K562 (cell line): ENCODE measurements around the gene SLC39A11. TPM values are rescaled to one million over a fixed set of nuclear protein-coding genes. Genes with fewer than 3 reads are reported as not detected.

Source experiments
- ATAC-seq: fragments of 200-7000 bp; cut with Tn5 transposase; 3 replicates; pipeline ENCODE4 v1.9.1; 2020; ENCODE audit warnings: moderate library complexity
- BruUV-seq: library from RNA; stranded (reverse); fragments of 400-500 nt; replicated peaks from 2 replicates; lab custom pipeline; 2021; lab: Mats Ljungman, UMichigan
- CTCF ChIA-PET: fragments of 300-600 bp; formaldehyde crosslinking; extraction: SDS; loops from one replicate; lab custom pipeline; 2021; ENCODE audit warnings: low intra/inter-chr PET ratio; lab: Yijun Ruan, JAX
- POLR2A ChIA-PET: fragments of 300-600, 350-650 bp; sonication (Branson Sonifier 250); formaldehyde crosslinking; extraction: SDS; loops from one replicate; lab custom pipeline; 2021; ENCODE audit warnings: antibody characterized with exemption, inconsistent platforms; lab: Yijun Ruan, JAX
- DNase-seq, 4 experiments: peaks; one replicate each; pipeline versions ENCODE4 v3.0.0 to v3.0.0-alpha.2; 2011 to 2018; ENCODE audit warnings: low spot score in 3 of 4, mixed read lengths in 3 of 4; ENCODE audit errors: extremely low read depth in 1 of 4
- FAIRE-seq: peaks from 2 replicates; lab custom pipeline; 2011; peaks lifted over from hg19 to GRCh38; lab: Jason Lieb, UNC
- H2AFZ ChIP-seq: 2 replicates; pipeline ENCODE4 v1.6.0; 2011; ENCODE audit warnings: low read depth, low read length, control low read depth, inconsistent platforms
- H3K27ac ChIP-seq: fragments of 200-600 bp; 3 replicates; pipeline ENCODE4 v1.8.0; 2011; ENCODE audit warnings: low read depth, mild to moderate bottlenecking, control low read depth, inconsistent platforms, low read length, moderate library complexity, mixed read lengths; ENCODE audit errors: extremely low read depth
- H3K27me3 ChIP-seq, 2 experiments: fragments of 300-600 bp in 1 of 2; 2 replicates in 1 of 2; 3 replicates in 1 of 2; pipeline versions ENCODE4 v1.6.0 to v1.8.0; 2011; ENCODE audit warnings: inconsistent platforms in 2 of 2, low read length in 2 of 2, mild to moderate bottlenecking in 1 of 2, mixed read lengths in 1 of 2, moderate library complexity in 1 of 2; ENCODE audit not compliant: control insufficient read depth in 2 of 2, insufficient read depth in 2 of 2
- H3K36me3 ChIP-seq: fragments of 300-600 bp; 3 replicates; pipeline ENCODE4 v1.8.0; 2011; ENCODE audit warnings: mild to moderate bottlenecking, low read length, inconsistent platforms; ENCODE audit not compliant: control insufficient read depth, insufficient read depth
- H3K4me1 ChIP-seq, 2 experiments: fragments of 200-600 bp in 1 of 2; replicated peaks in 1 of 2; 2 replicates in 1 of 2; 3 replicates in 1 of 2; pipeline versions ENCODE4 v1.5.1 to v1.8.0; 2011; ENCODE audit warnings: inconsistent platforms in 2 of 2, low read length in 2 of 2, mild to moderate bottlenecking in 1 of 2, mixed read lengths in 1 of 2, moderate library complexity in 1 of 2; ENCODE audit not compliant: control insufficient read depth in 2 of 2, insufficient read depth in 2 of 2
- H3K4me2 ChIP-seq: 2 replicates; pipeline ENCODE4 v1.6.1; 2011; ENCODE audit warnings: low read length, control low read depth, inconsistent platforms, mixed read lengths; ENCODE audit not compliant: insufficient read depth
- H3K4me3 ChIP-seq: fragments of 200-600 bp; sonication (generic), shearing (Covaris generic); 2 replicates; pipeline ENCODE4 v1.5.1; 2016; ENCODE audit warnings: control low read depth, inconsistent platforms
- H3K79me2 ChIP-seq: fragments of 200-600 bp; 3 replicates; pipeline ENCODE4 v1.8.0; 2011; ENCODE audit warnings: low read length, inconsistent platforms; ENCODE audit not compliant: control insufficient read depth, insufficient read depth
- H3K9ac ChIP-seq, 2 experiments: 2 replicates each; pipeline versions ENCODE4 v1.6.0 to v1.6.1; 2011; ENCODE audit warnings: low read depth in 2 of 2, low read length in 2 of 2, control low read depth in 1 of 2, inconsistent platforms in 1 of 2, mild to moderate bottlenecking in 1 of 2, mixed read lengths in 1 of 2; ENCODE audit not compliant: insufficient read depth in 1 of 2
- H3K9me1 ChIP-seq: one replicate; pipeline ENCODE4 v1.6.0; 2011; ENCODE audit warnings: inconsistent platforms, mild to moderate bottlenecking, low read length, moderate library complexity; ENCODE audit not compliant: control insufficient read depth, insufficient read depth
- H3K9me3 ChIP-seq: replicated peaks from 2 replicates; pipeline ENCODE4 v1.5.1; 2011; ENCODE audit warnings: low read depth, low read length, inconsistent platforms; ENCODE audit not compliant: control insufficient read depth, insufficient read depth
- H4K20me1 ChIP-seq: replicated peaks from 2 replicates; pipeline ENCODE4 v1.6.1; 2011; ENCODE audit warnings: low read length, inconsistent platforms, mixed read lengths; ENCODE audit not compliant: control insufficient read depth, insufficient read depth
- NKRF ChIP-seq: fragments of 450-650 bp; IDR thresholded peaks from 2 replicates; pipeline ENCODE4 v1.6.1; 2016; ENCODE audit warnings: borderline replicate concordance
- WGBS: fragments of 100-300 bp; shearing (Covaris generic); methylation state at CpG from one replicate; pipeline ENCODE4 v1.1.6; 2016; ENCODE audit warnings: low coverage, mixed read lengths; ENCODE audit not compliant: insufficient coverage; ENCODE audit errors: missing lambda C conversion rate; 5-methylcytosine and 5-hydroxymethylcytosine counted together
- in situ Hi-C: fragments of 300-500 bp; cut with MboI; formaldehyde crosslinking; loops from 4 replicates; pipeline ENCODE4 v1.15.0; 2018; ENCODE audit warnings: inconsistent platforms, mixed read lengths
- intact Hi-C: fragments of 100-400 bp; cut with micrococcal nuclease; formaldehyde crosslinking; loops from 2 replicates; pipeline ENCODE4 v1.14.2; 2022
- polyA plus RNA-seq, 8 experiments: library from polyadenylated mRNA; depleted of rRNA in 4 of 8; stranded (reverse) in 5 of 8; unstranded in 3 of 8; fragments of >200 nt; fragmentation: Nextera tagmentation in 2 of 8; fragmentation: Illumina TruSeq in 1 of 8; extraction: Ambion mirVana in 2 of 8; extraction: Trizol in 1 of 8; gene quantifications; 2 replicates each; pipeline versions ENCODE4 v1.2.1 to v1.2.3, GENCODE V29; 2011 to 2014; ENCODE audit warnings: inconsistent platforms in 1 of 8, missing spikeins in 1 of 8
- total RNA-seq, 7 experiments: library from RNA; depleted of rRNA in 6 of 7; stranded (reverse); fragments of >200 nt in 6 of 7; fragmentation: Illumina TruSeq in 2 of 7; extraction: Trizol in 2 of 7; gene quantifications; 2 replicates each; pipeline versions ENCODE4 v1.2.1 to v1.2.3, GENCODE V29; 2011 to 2021; ENCODE audit warnings: low replicate concordance in 1 of 7

The SLC39A11 gene
- total and polyA plus RNA-seq, 9 of the 15 experiments (the other 6 are each of a cell fraction or from before 2014, with no cell fraction given), result 10.5 to 26.4 (median 13.4) TPM

- H3K27me3 ChIP-seq, result no peaks in the 10 kb centered on the region
- ChIA-PET POLR2A (no interaction called here), CTCF (no interaction called here)
- DNase-seq (no peak), FAIRE-seq (no peak), ATAC-seq (no peak)
- H3K79me2 ChIP-seq, result no peaks in the 10 kb centered on the region
- no peak overlapping the region for H3K4me3 ChIP-seq
- H3K9me3 ChIP-seq, result no peaks in the 10 kb centered on the region
- H3K4me1 ChIP-seq, result no peaks in the 10 kb centered on the region
- H3K27ac ChIP-seq, result no peak overlapping the region
- BruUV-seq, result no TSS peak
- no peaks in the 10 kb centered on the region for H4K20me1 ChIP-seq
- H3K9me1 ChIP-seq, result no peaks in the 10 kb centered on the region
- no peak overlapping the region for H2AFZ ChIP-seq
- WGBS, result 55% methylated on average over 1 of the region's 1 CpG
- TF ChIP-seq NKRF, result no peak
- H3K9ac ChIP-seq, result no peak overlapping the region
- in situ Hi-C loops, result loop anchor here (5.0 to 10.0 kb wide), 3 partner anchors 264 to 532 kb away; no protein-coding TSS in a partner anchor
- H3K36me3 ChIP-seq, result no peaks in the 10 kb centered on the region
- intact Hi-C loops, result no loop called here
- no peak overlapping the region for H3K4me2 ChIP-seq
These were observed 372.0 kb downstream of the SLC39A11 start for GRCh38 chr17:72720494-72720825.
